NCI-H187 treated with DMSO at 0.1 percent for 48 hours (cell line): Measurements from ENCODE around the gene SRSF6.
"Not testable (repeated sequence)": the region's sequence is repeated elsewhere in the genome, so short reads cannot be mapped to it uniquely, and the experiment has no call there.

Experiments
- DNase-seq: peaks from one replicate; lab custom pipeline; 2025; lab: John Stamatoyannopoulos, UW

The SRSF6 gene

DNA sequence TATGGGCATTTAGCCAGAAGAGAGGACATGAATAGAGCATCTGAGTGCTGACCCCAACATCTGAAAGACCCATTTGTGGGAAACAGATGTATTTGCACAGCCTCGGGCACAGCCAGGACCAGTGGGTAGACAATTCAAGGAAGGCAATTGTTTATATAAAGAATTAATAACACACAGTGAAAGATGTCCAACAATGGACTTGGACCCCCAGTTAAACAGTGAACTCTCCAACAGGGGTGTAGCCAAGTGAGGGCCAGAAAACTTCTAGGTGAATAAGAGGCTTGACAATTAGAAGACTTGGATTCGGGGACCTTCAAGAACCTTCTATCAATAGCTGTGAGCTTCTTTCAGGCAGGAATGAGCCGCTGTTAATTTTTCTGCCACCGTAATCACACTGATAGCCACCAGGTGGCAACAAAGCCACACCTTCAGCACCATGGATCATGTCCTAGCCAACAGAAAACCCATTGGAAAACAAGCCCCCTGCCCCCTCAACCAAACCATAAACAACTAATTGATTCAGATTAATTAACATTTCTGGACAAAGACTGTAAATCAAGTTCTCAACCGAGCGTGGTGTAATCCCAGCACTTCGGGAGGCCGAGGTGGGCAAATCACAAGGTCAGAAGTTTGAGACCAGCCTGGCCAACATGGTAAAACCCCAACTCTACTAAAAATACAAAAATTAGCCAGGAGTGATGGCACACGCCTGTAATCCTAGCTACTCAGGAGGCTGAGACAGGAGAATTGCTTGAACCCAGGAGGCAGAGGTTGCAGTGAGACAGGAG, 8.8 kb upstream of the SRSF6 start:
- no peak for DNase-seq

DNA sequence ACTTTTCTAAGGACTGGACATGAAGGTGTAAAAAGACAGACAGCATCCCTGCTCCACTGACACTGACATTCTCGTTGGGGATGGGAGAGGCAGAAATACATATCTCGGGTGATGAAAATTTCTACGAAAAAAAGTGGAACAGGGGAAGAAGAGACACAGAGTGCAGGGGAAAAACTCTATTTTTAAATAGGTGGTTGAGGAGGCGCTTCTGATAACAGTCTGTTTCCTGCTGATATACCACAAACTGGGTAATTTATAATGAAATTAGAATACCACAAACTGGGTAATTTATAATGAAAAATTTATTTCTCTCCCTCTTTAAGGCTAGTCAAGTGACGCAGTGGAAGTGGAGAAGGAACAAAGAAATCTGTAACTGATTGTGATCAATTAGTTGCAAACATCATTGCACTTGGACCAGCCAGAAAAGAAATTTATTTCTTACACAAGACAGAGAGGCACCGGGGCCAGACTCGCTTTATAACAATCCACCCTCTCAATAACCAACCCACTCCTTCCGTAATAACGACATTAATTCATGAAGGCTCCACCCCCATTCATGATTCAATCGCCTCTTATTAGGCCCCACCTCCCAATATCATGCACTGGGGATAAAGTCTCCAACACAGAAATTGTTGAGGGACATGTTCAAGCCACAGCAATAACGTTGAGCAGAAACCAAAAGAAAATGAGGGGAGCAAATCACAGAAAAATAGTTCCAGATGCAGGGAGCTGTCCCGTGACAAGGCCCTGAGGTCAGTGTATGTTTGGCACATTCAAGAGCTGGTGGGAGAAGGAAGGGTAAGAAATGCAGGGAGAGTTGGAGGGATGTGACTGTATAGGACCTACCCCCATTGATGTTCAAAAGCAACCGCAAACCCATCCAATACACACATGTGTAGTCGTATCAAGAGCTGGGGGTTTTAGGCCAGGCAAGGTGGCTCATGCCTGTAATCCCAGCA, 6.6 kb upstream of the SRSF6 start:
- DNase-seq: no peak

DNA sequence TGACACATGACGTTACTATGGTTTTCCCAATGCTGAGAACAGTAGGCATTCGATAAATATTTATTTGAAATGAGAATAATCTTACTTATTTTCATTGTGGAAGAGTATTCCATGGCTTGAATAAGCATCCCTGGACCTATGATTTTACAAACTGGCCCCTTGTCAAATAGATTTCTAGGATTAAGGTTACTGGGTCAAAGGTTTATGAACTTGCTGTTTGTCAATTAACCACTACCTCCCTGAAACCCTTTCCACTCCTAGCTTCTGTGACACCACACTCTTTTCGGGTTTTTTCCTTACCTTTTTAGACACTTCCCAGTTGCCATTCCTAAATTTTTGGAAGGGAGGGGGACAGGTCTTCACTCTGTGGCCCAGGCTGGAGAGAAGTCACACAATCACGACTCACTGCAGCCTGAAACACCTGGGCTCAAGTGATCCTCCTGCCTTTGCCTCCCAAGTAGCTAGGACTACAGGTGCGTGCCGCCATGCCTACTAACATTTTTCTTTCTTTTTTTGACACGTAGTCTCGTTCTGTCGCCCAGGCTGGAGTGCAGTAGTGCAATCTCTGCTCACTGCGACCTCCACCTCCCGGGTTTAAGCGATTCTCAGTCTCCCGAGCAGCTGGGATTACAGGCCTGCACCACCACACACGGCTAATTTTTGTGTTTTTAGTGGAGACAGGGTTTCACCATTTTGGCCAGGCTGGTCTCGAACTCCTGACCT, 5.1 kb upstream of the SRSF6 start:
- DNase-seq: no peak

DNA sequence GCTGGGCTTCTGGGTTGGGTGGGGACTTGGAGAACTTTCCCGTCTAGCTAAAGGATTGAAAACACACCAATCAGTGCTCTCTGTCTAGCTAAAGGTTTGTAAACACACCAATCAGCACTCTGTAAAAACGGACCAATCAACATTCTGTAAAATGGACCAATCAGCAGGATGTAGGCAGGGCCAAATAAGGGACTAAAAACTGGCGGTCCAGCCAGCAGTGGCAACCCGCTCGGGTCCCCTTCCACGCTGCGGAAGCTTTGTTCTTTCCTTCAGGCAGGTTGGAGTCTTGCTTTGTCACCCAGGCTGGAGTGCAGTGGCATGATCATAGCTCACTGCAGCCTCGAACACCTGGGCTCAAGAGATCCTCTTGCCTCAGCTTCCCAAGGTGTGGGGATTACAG, 1.4 kb upstream of the SRSF6 start:
- DNase-seq: not testable (repeated sequence)

DNA sequence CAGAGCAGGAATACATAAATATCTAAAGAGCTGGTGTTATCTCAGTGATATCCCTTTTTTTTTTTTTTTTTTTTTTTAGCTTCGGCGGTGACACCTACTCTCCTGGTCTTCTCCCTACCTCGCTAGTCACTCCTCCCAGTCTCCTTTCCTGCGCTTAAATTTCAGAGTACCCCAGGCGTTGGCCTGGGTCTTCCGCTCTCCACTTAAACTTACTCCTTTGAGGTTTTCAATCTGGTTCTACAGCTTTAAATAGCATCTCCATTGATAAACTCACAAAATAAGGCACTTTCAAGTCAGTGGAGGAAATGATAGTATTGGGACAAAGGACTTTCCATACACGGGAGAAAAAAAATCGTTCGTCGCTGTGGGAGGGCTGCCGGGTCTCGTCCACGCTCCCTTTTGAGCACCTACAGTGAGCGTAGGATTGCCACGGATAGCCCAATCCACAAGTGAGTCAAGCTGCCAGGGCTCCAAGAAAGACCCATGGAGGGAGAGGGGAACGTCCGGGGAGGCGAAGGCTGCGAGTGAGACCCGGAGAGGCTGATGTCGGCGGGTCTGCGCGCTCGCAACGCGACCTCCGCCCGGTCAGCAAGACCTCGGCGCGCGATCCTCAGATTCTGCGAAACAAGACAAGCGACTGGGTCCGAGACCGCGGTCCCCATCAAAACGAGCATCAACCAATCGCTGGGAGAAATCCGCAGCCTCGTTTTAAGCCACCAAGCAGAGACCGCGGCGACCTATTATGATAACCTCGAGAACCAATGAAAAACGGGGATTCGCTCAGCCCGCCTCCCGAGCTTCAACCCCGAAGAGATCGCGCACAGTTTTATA, 672 bp upstream of the SRSF6 start:
- peak; percentile 73 for DNase-seq

DNA sequence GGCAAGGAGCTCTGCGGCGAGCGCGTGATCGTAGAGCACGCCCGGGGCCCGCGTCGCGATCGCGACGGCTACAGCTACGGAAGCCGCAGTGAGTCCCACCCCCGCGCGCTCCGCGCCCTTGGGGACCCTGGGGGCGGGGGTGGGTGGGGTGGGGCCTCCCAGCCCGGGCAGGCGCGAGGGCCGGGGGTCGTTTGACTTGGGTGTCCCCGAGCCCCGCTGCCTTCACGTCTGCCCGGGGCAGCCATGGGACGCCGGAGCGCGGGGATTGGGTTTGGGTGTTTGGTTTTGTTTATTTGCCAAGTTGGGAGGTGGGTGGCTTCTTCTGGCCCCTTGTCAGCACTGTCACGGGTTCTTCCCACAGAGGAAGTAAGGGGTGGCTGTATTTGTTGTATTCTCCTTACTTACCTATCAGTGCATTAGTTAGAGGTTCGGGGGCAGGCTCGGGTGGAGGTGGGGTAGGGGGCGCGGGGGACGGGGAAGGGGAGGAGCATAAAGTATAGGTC, 777 bp downstream of the SRSF6 start:
- DNase-seq: no peak

DNA sequence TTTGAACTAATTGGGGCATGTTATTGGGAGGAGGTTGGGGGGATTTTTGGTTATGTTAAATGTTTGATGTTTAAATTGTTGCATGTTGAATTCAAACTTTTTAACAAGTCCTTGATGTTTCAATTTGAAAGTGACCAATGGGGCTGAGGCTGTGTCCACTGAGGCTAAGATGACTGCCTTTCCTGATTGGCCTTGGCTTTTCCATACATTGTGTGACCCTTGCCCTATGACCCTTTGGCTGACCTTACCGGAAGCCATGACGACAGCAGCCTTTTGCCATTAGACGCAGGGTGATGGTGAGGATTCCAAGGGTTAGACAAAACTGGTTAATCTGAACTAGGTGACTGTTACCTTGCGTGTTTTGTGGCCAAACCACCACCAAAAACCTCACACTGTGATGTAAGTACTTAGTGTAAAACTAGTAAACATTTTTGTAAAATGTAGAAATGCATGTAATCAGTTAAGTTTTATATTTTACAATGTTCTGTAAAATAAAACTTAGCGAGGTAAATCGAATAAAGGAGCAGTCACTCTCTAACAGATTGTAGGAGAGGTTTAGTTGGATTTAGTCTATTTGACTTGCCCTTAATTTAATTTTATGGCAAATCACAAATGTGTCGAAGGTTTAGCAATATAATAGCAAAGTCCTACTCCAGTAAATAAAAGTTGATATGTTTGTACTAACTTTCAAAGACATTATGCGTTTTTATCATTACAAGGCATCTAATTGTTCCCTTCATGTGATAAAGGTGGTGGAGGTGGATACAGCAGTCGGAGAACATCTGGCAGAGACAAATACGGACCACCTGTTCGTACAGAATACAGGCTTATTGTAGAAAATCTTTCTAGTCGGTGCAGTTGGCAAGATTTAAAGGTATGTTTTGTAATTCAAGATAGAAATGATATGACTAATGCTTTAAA, 1.6 kb downstream of the SRSF6 start:
- no peak for DNase-seq

DNA sequence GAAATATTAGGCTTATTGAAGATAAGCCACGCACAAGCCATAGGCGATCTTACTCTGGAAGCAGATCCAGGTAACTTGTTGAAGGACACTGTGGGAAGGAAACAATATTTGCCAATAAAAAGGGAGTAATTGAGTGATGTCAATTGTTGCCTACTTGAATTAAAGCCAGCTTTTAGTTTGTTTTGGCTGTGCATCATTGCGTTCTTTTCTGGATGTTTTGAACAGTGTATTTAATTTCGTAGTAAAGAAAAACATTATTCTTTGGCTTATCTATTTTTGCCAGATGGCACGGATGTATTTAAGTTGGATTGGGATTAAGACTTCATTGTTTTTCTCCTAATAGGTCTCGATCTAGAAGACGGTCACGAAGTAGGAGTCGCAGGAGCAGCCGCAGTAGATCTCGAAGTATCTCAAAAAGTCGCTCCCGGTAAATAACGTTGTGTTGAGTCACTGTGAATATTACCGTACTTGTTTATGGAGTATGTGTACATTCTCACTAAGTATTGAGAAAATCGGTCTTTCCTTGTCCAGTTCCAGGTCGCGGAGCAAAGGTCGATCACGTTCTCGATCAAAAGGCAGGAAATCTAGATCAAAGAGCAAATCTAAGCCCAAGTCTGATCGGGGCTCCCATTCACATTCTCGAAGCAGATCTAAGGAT, 2.6 kb downstream of the SRSF6 start:
- DNase-seq: no peak

DNA sequence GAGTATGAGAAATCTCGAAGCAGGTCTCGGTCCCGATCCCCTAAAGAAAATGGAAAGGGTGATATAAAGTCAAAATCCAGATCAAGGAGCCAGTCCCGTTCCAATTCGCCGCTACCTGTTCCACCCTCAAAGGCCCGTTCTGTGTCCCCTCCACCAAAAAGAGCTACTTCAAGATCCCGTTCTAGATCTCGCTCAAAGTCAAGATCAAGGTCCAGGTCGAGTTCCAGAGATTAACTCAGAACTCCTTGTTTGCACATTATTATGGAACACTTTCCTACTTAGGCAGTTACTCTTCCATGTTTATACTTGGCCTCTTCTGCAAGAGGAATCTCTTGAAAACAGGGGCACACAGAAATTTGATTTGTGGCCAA, 3.1 kb downstream of the SRSF6 start:
- DNase-seq: no peak

DNA sequence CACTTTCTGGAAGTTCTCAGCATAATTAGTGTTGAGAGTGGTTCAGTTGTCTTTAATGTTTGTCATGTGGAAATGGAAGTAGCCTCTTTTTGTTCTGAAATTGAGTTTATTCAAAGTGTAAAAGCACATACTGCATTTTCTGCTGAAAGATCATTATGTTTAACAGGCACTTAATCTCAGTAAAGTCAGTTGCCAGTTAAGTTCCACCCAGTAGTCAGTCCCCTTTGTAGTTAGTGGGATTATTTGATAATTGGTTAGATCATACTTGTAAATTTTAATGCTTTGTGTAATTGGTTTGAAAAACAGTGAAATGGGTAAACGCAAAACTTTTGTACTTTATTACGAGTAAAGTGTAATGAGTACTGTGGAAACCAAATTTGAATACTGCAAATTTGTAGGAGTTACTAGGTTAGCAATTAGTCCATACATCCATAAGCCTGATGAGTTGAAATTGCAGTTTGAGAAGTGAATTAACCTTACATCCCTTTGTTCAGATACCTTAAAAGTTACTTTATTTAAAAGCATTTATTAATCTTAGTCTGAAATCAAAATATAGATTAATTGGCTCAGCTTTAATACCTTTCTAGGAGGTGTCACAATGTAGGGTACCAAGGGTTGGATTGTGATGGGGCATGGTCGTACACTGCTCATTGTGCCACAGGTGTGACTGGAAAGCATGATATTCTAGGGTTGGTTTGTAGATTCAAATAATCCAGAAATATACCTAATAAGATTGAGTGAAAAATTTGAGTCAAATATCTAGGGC, 4.4 kb downstream of the SRSF6 start:
- no peak for DNase-seq

DNA sequence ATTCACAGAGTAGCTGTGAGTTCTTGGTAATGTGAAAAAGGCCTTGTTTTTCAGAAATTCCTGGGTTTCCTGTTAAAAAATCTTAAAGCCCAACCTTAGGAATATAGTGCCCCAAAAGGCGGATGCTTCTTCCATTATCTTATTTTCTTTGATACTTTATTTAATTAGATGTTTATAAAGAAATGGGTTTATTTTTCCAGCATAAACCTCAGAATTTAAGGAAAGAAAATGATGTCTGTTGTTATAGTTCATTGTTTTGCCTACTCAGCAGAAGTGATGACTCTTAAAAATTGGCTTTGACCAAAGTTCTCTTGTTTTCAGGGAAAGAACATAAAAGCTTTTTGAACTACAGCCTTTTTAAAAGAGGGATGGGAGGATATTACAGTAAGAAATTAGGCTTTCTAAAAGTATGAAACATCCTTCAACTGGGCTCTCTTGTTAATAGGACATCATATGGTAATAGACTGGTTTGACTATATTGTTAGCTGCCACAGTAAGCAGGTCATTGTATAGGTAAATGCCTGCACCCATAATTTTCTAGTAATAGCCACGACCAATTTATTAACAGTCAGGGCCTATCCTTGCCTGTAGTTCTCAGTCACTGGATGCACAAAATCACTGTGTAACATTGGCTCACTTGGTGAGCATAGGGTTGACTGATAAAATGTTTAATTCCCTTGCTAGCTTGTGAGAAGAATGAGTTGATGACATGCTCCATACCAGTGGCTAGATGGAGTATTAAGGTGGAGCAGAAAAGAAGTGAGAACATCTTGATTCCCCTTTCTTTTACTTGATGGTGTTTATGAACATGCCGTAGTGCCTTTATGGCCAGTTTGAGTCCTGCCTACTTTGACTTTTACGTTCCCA, 5.2 kb downstream of the SRSF6 start:
- DNase-seq: no peak

DNA sequence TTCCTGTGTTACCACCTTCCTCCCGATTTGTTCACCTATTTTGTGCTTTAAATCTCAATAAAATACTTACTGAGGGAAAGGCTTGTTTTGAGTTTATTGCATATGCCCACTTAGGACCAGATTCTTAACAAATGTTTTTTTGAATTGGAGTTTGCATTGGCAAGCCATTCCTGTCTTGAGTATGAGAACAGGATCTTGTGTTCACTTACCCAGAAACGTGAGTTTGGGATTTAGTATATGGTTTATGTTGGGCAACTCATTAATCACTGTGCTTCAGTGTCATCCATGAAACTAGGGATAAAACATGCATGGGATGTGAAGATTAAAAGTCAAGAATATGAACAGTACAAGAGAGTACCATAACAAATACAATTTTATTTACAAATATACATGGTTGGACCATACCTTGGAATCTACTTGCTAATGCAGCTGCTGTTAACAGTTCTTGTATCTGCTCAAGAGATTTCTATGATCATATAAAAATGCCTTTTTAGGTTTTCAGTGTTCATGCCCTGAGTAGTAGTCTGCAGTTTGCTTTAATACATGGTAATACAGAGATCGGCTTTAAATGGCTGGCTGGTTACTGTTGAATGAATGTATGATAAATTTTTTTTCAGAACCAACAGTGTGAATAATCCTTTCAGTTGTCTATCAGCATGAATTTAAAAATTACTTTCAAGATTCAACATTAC, 6.0 kb downstream of the SRSF6 start:
- DNase-seq: no peak

DNA sequence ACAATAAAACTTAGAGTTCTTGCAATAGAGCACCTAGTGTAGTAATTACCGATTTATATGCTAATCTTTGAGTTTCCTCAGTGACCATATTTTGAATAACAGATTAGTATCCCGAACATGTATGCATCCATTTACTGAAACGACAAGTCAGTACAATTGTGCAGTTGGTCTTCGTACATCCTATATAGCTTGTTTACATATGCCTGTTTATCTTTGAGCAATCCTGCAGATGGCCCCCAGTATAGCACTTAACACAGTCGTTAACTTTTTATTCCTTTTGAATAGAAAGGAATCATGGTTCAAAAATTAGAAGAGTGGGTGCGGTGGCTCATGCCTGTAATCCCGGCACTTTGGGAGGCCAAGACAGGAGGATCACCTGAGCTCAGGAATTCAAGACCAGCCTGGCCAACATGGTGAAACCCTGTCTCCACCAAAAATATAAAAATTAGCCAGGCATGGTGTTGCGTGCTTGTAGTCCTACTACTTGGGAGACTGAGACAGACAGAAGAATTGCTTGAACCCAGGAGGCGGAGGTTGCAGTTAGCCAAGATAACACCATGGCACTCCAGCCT, 6.6 kb downstream of the SRSF6 start:
- DNase-seq: no peak

DNA sequence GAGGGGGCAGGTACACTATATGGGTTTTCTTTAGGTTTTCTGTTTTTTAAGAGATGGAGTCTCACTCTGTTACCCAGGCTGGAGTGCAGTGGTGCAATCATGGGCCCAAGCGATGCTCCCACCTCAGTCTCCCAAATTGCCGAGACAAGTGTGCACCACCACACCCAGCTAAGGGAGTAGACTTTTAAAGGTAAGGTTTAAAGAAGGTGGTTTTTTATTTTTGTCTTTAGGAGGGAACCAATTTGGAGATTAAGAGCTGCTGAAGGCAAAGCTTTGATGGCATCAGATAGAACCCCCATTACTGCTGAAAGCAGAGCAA, 7.9 kb downstream of the SRSF6 start:
- DNase-seq: no peak

DNA sequence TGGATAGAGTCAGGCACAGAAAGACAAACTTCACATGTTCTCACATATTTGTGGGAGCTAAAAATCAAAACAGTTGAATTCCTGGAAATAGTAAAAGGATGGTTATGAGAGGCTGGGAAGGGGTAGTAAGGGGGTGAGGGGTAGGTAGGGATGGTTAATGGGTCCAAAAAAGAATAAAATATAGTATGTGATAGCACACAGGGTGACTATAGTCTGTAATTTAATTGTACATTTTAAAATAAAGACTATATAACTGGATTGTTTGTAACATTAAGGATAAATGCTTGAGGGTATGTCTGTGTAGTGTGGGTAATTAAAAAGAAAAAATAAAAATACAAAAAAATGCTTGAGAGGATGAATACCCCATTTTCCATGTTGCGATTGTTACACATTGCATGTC, 9.9 kb downstream of the SRSF6 start:
- DNase-seq: no peak

DNA sequence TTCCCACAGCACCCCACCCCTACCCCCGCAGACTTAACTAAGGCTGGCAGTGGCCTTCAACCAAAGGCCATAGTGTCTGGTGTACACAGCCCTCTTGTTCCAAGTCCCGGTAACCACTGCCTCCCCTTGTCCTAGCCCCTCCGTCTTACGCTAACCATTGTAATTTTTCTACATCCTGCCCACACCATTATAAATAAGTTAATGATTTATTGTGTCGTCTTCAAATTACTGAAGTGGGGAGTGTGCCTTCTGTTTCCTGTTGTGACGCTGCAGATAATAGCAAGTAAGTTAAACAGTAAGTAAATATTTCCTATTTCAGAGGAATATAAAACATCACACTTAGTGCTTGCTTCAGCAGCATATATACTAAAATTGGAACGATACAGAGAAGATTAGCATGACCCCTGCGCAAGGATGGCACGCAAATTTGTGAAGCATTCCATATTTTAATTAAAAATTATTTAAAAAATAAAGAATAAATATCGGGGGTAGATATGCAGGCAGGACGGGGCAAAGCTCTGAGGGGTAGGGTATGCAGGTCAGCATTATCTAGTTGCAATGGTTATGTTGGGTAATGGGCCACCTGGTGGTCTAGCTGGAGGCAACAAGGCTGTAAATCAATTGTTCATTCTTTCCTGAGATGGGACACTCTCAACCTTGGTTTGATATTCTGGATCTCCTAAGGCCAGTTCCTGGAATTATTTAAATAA, 15.1 kb downstream of the SRSF6 start:
- DNase-seq: no peak

DNA sequence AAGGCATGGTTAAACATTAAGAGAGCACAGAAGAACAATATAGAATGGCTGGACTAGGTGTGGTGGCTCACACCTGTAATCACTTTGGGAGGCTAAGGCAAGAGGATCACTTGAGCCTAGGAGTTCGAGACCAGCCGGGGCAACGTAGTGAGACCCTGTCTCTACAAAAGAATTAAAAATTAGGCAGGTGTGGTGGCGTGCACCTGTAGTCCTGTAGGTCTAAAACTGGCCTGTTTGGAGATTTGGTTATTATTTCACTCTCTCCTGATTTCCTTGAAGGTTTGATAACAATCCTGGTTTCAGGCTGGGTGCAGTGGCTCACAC, 15.6 kb downstream of the SRSF6 start:
- no peak for DNase-seq
